ENCODE data around the gene UBE2D3.
"Not testable (repeated sequence)": the region's sequence is repeated elsewhere in the genome, so short reads cannot be mapped to it uniquely, and the experiment has no call there.

UBE2D3 gene

DNA sequence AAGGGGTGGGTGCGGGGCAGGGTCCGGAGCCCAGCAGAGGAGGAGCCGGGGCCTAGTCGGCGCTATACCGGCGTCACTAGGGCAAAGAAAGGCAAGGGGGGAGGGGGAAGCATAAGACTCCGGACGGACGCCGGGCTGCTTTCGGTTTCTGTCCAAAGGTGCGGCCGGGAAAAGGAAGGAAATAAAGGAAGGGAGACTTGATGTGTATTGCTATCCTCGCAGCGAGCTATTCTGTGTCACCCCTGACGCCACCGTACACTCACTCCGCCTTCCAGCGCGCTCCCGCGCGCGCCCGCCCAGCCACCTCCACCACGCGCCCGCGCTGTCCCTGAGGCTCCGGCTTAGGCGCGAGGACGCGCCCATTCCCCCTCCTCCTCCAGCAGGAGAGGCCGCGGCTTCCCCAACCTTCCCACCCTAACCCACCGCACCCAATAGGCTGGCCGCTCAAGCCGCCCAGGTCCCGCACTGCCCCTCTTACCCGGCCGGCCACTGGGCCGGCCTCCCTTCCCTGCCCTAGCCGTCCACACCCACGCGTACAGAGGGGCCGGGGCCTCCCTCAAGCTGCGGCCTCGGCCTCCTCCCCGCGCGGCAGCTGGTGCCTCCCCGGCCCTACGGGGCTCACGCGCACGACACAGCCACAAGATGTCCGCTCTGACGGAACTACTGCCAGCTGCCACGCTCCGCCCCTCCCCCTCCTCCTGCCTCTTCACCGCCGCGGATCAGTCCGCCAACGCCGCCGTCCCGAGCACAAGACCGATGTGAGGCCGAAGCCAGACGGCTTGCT lies at the start of gene UBE2D3:
TSS of gene UBE2D3 (minus strand) at position 662 of the 784 bp plus-strand sequence. CDS start 1,043 bp downstream, outside the sequence.
- Histone ChIP-seq H3K4me3 (peak within 1 kb of the TSS; percentile 96), H3K4me1 (peaks cover 31% of the 10 kb centered on the region), H3K9me3 (no peaks in the 10 kb centered on the region), H3K36me3 (replicated peaks) (peaks cover 39% of the 10 kb centered on the region), H3K27me3 (ENCODE audit: low read depth) (no peaks in the 10 kb centered on the region)
- in situ Hi-C loops (cut with MboI; ENCODE audit: low sequenced_read_pairs), result no loop called here
- peak; percentile 82 to 95 for DNase-seq (ENCODE audit: low spot score in 2 of 2)

- H3K36me3 ChIP-seq (replicated peaks), result peaks cover 13% of the 10 kb centered on the region
- DNase-seq (ENCODE audit: low spot score in 2 of 2), result no peak
- no peaks in the 10 kb centered on the region for H3K9me3 ChIP-seq
- H3K27me3 ChIP-seq (ENCODE audit: low read depth), result no peaks in the 10 kb centered on the region
- H3K4me1 ChIP-seq, result peaks cover 12% of the 10 kb centered on the region
- in situ Hi-C loops (cut with MboI; ENCODE audit: low sequenced_read_pairs), result no loop called here
- H3K4me3 ChIP-seq, result no peak overlapping the region
These were observed 44.4 kb upstream of the UBE2D3 start for GRCh38 chr4:102871772-102872171.

- Histone ChIP-seq H3K4me1 (peaks cover 18% of the 10 kb centered on the region), H3K36me3 (replicated peaks) (peaks cover 4% of the 10 kb centered on the region), H3K27me3 (ENCODE audit: low read depth) (no peaks in the 10 kb centered on the region), H3K4me3 (peak overlapping the region; percentile 51), H3K9me3 (no peaks in the 10 kb centered on the region)
- no peak for DNase-seq (ENCODE audit: low spot score in 2 of 2)
- in situ Hi-C loops (cut with MboI; ENCODE audit: low sequenced_read_pairs), result no loop called here
These were observed 42.3 kb upstream of the UBE2D3 start for GRCh38 chr4:102869569-102870197.

- H3K9me3 ChIP-seq, result no peaks in the 10 kb centered on the region
- H3K36me3 ChIP-seq (replicated peaks), result no peaks in the 10 kb centered on the region; the same call in 1 of the 2 replicates
- DNase-seq (ENCODE audit: low spot score in 2 of 2), result peak; percentile 82 to 94
- no peaks in the 10 kb centered on the region for H3K27me3 ChIP-seq (ENCODE audit: low read depth)
- peak within 1 kb of the TSS; percentile 51 for H3K4me3 ChIP-seq
- H3K4me1 ChIP-seq, result peaks cover 22% of the 10 kb centered on the region
- in situ Hi-C loops (cut with MboI; ENCODE audit: low sequenced_read_pairs), result no loop called here
These were observed 41.6 kb upstream of the UBE2D3 start, which contains the start of gene CISD2 for GRCh38 chr4:102868781-102869568. CISD2 (plus strand) TSS chr4:102868992; CDS start chr4:102869085, 93 bp downstream.

GRCh38 chr4:102868153-102868780 lies 40.9 kb upstream of the UBE2D3 start:
- Histone ChIP-seq H3K36me3 (replicated peaks) (no peaks in the 10 kb centered on the region; the same call in 1 of the 2 replicates), H3K4me3 (peak overlapping the region; percentile 51), H3K27me3 (ENCODE audit: low read depth) (no peaks in the 10 kb centered on the region), H3K4me1 (peaks cover 22% of the 10 kb centered on the region), H3K9me3 (no peaks in the 10 kb centered on the region)
- in situ Hi-C loops (cut with MboI; ENCODE audit: low sequenced_read_pairs), result no loop called here
- DNase-seq (ENCODE audit: low spot score in 2 of 2), result peak; percentile 39 to 82

- no peaks in the 10 kb centered on the region for H3K9me3 ChIP-seq
- H3K36me3 ChIP-seq (replicated peaks), result no peaks in the 10 kb centered on the region; the same call in 1 of the 2 replicates
- H3K27me3 ChIP-seq (ENCODE audit: low read depth), result no peaks in the 10 kb centered on the region
- H3K4me1 ChIP-seq, result peaks cover 22% of the 10 kb centered on the region
- in situ Hi-C loops (cut with MboI; ENCODE audit: low sequenced_read_pairs), result no loop called here
- H3K4me3 ChIP-seq, result peak overlapping the region; percentile 51
- peak; percentile 38 to 42 for DNase-seq (ENCODE audit: low spot score in 2 of 2)
These were observed 40.2 kb upstream of the UBE2D3 start for GRCh38 chr4:102867278-102868152.

DNA sequence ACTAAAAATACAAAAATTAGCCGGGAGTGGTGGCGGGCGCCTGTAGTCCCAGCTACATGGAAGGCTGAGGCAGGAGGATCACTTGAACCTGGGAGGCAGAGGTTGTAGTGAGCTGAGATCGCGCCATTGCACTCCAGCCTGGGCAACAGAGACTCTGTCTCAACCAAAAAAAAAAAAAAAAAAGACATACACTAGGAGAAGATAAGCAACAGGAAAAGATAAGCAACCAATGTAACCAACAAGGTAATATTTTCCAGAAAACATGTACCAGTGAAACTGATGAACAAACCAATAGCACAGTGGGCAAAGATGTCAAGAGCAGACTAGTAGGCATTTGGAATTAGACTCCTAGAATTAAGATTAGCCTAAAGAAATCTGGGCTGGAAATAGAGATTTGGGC lies 38.0 kb upstream of the UBE2D3 start:
- H3K27me3 ChIP-seq (ENCODE audit: low read depth); H3K36me3 ChIP-seq (replicated peaks); in situ Hi-C loops (cut with MboI; ENCODE audit: low sequenced_read_pairs); DNase-seq (ENCODE audit: low spot score in 2 of 2); H3K9me3 ChIP-seq; H3K4me3 ChIP-seq: not testable (repeated sequence)
- peaks cover 12% of the 10 kb centered on the region for H3K4me1 ChIP-seq

- Histone ChIP-seq H3K4me3 (no peak overlapping the region), H3K27me3 (ENCODE audit: low read depth) (no peaks in the 10 kb centered on the region), H3K9me3 (peaks cover 8% of the 10 kb centered on the region; the same call in 1 of the 2 replicates), H3K4me1 (peaks cover 12% of the 10 kb centered on the region), H3K36me3 (replicated peaks) (no peaks in the 10 kb centered on the region; the same call in 1 of the 2 replicates)
- no peak for DNase-seq (ENCODE audit: low spot score in 2 of 2)
- in situ Hi-C loops (cut with MboI; ENCODE audit: low sequenced_read_pairs), result no loop called here
These were observed 35.4 kb upstream of the UBE2D3 start for GRCh38 chr4:102862747-102863146.

DNA sequence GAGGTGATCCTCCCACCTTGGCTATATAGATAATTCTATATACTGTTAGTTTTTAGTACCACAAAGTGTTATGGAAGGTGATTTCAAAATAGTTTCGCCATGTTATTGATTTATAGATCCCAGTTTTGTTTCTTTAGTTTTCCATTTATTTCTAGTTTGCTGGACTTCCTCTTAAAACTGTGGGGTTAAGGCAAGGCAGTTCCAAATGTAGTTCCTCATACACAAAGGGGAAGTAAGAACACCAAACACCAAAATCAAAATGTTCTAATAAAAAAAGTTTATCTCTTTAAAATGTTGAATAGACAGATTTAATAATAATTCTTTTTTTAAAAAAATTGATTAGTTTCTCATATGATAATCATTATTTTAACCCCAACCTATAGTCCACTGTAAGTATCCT lies 34.7 kb upstream of the UBE2D3 start:
- in situ Hi-C loops (cut with MboI; ENCODE audit: low sequenced_read_pairs), result no loop called here
- Histone ChIP-seq H3K27me3 (ENCODE audit: low read depth) (no peaks in the 10 kb centered on the region), H3K4me1 (peaks cover 12% of the 10 kb centered on the region), H3K36me3 (replicated peaks) (no peaks in the 10 kb centered on the region; the same call in 1 of the 2 replicates), H3K9me3 (peaks cover 8% of the 10 kb centered on the region; the same call in 1 of the 2 replicates), H3K4me3 (no peak overlapping the region)
- DNase-seq (ENCODE audit: low spot score in 2 of 2), result no peak

GRCh38 chr4:102860611-102861324 lies 33.4 kb upstream of the UBE2D3 start:
- no peak for DNase-seq (ENCODE audit: low spot score in 2 of 2)
- Histone ChIP-seq H3K4me1 (peaks cover 5% of the 10 kb centered on the region), H3K27me3 (ENCODE audit: low read depth) (no peaks in the 10 kb centered on the region), H3K36me3 (replicated peaks) (no peaks in the 10 kb centered on the region), H3K9me3 (peaks cover 8% of the 10 kb centered on the region; the same call in 1 of the 2 replicates), H3K4me3 (no peak overlapping the region)
- in situ Hi-C loops (cut with MboI; ENCODE audit: low sequenced_read_pairs), result no loop called here

- Histone ChIP-seq H3K27me3 (ENCODE audit: low read depth) (no peaks in the 10 kb centered on the region), H3K4me1 (no peaks in the 10 kb centered on the region), H3K36me3 (replicated peaks) (no peaks in the 10 kb centered on the region), H3K4me3 (no peak overlapping the region), H3K9me3 (peaks cover 8% of the 10 kb centered on the region; the same call in 1 of the 2 replicates)
- in situ Hi-C loops (cut with MboI; ENCODE audit: low sequenced_read_pairs), result no loop called here
- DNase-seq (ENCODE audit: low spot score in 2 of 2), result no peak
These were observed 31.6 kb upstream of the UBE2D3 start for GRCh38 chr4:102858828-102859464.
